Measurements from ENCODE around the gene SKI.

DNA sequence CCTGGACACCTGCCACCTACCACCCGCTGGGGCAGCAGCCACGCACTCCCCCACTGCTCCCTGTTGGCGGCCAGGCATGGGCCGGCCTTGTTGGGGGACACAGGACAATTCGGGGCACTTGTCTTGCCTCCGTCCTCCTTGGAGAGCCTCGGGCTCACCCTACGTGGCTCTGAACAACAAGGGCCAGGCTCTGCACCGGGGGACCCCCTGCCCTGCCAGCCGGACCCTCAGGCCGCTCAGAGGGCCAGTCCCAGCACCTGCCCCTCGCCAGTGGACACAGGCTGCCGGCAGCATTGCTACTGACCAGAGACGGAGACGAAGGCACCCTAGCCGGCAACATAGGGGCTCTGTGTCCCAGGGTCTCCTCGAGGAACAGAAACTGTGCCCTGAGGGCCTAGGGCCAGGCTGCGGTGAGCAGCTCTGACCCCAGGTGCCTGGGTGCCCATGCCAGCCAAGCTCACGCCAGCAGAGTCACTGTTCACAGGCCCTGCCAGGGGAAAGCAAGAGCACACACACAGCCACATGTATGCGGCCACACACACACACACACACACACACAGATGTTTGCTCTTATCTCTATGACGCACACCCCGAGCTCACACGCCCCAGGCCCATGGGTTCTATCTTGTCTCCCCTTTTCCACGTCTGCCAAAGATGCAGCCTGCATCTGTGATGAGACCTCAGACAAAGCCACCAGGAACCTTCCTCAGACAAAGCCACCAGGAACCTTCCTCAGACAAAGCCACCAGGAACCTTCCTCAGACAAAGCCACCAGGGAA, 117.4 kb downstream of the SKI start:
- TF ChIP-seq, protein P1, sequence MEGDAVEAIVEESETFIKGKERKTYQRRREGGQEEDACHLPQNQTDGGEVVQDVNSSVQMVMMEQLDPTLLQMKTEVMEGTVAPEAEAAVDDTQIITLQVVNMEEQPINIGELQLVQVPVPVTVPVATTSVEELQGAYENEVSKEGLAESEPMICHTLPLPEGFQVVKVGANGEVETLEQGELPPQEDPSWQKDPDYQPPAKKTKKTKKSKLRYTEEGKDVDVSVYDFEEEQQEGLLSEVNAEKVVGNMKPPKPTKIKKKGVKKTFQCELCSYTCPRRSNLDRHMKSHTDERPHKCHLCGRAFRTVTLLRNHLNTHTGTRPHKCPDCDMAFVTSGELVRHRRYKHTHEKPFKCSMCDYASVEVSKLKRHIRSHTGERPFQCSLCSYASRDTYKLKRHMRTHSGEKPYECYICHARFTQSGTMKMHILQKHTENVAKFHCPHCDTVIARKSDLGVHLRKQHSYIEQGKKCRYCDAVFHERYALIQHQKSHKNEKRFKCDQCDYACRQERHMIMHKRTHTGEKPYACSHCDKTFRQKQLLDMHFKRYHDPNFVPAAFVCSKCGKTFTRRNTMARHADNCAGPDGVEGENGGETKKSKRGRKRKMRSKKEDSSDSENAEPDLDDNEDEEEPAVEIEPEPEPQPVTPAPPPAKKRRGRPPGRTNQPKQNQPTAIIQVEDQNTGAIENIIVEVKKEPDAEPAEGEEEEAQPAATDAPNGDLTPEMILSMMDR (IDR thresholded peaks at IDR 0.05; ENCODE audit: low read length): no peak
- TF ChIP-seq EZH2 (optimal IDR thresholded peaks at IDR 0.05; ENCODE audit: low read depth, low read length) (no peak), EZH2phosphoT487 (IDR thresholded peaks at IDR 0.05; ENCODE audit: low read length) (no peak)

Data from MM.1S (cell line).